GM23248 (cell line): Measurements from ENCODE around the gene IL1R1. TPM values are rescaled to one million over a fixed set of nuclear protein-coding genes. Genes with fewer than 3 reads are reported as not detected.

ENCODE experiments used
- DNase-seq: peaks from one replicate; pipeline ENCODE4 v3.0.0-alpha.2; 2015
- H2AFZ ChIP-seq: fragments of 200-600 bp; sonication (generic); 2 replicates; pipeline ENCODE4 v1.6.1; 2016; ENCODE audit warnings: antibody characterized with exemption
- H3F3A ChIP-seq: fragments of 200-600 bp; sonication (generic); 2 replicates; pipeline ENCODE4 v1.6.1; 2016; ENCODE audit warnings: mild to moderate bottlenecking, antibody characterized with exemption, mixed run types; ENCODE audit not compliant: insufficient read depth
- H3K27ac ChIP-seq: fragments of 200-600 bp; sonication (generic); 2 replicates; pipeline ENCODE4 v1.5.1; 2016; ENCODE audit warnings: mild to moderate bottlenecking
- H3K27me3 ChIP-seq: fragments of 200-600 bp; sonication (generic); replicated peaks from 2 replicates; pipeline ENCODE4 v1.6.1; 2016; ENCODE audit warnings: mild to moderate bottlenecking; ENCODE audit not compliant: insufficient read depth
- H3K36me3 ChIP-seq: fragments of 200-600 bp; sonication (generic); 2 replicates; pipeline ENCODE4 v1.6.1; 2016; ENCODE audit warnings: low read depth, mild to moderate bottlenecking
- H3K4me1 ChIP-seq: fragments of 200-600 bp; sonication (generic); 2 replicates; pipeline ENCODE4 v1.6.1; 2016; ENCODE audit warnings: mild to moderate bottlenecking; ENCODE audit not compliant: insufficient read depth
- H3K4me2 ChIP-seq: fragments of 200-600 bp; sonication (generic); one replicate; pipeline ENCODE4 v1.6.1; 2016; ENCODE audit warnings: mild to moderate bottlenecking; ENCODE audit not compliant: unreplicated experiment
- H3K4me3 ChIP-seq: fragments of 200-600 bp; sonication (generic); 2 replicates; pipeline ENCODE4 v1.5.1; 2016; ENCODE audit warnings: mild to moderate bottlenecking
- H3K79me2 ChIP-seq: fragments of 200-600 bp; sonication (generic); 2 replicates; pipeline ENCODE4 v1.6.1; 2016; ENCODE audit warnings: mild to moderate bottlenecking; ENCODE audit not compliant: insufficient read depth
- H3K9ac ChIP-seq: fragments of 200-600 bp; sonication (generic); 2 replicates; pipeline ENCODE4 v1.6.1; 2016; ENCODE audit warnings: mild to moderate bottlenecking
- H3K9me2 ChIP-seq: fragments of 200-600 bp; sonication (generic); 2 replicates; pipeline ENCODE4 v1.6.1; 2016; ENCODE audit warnings: mixed run types, mild to moderate bottlenecking, moderate library complexity; ENCODE audit not compliant: insufficient read depth
- H3K9me3 ChIP-seq: fragments of 200-600 bp; sonication (generic); one replicate; pipeline ENCODE4 v1.6.1; 2017; ENCODE audit warnings: low read depth
- H4K20me1 ChIP-seq: fragments of 200-600 bp; sonication (generic); 2 replicates; pipeline ENCODE4 v1.6.0; 2016; ENCODE audit not compliant: insufficient read depth
- EZH2 ChIP-seq: fragments of 200-600 bp; sonication (generic); IDR thresholded peaks from 2 replicates; pipeline ENCODE4 v1.6.1; 2018; ENCODE audit warnings: antibody characterized with exemption, mild to moderate bottlenecking; ENCODE audit not compliant: insufficient read depth, poor library complexity, severe bottlenecking
- EZH2phosphoT487 ChIP-seq: fragments of 200-600 bp; sonication (generic); IDR thresholded peaks from 2 replicates; pipeline ENCODE4 v1.6.1; 2018; ENCODE audit warnings: antibody characterized with exemption, moderate library complexity, mild to moderate bottlenecking, low read depth; ENCODE audit not compliant: insufficient read depth
- WGBS, 2 experiments: methylation state at CpG; one replicate each; pipeline ENCODE4 v1.1.6; 2015 to 2017; ENCODE audit warnings: low lambda C conversion rate in 2 of 2, low coverage in 1 of 2; ENCODE audit errors: missing lambda C conversion rate in 2 of 2; 5-methylcytosine and 5-hydroxymethylcytosine counted together
- in situ Hi-C: fragments of 300-500 bp; cut with MboI; formaldehyde crosslinking; loops from 2 replicates; pipeline ENCODE4 v1.15.0; 2020
- polyA plus RNA-seq: library from polyadenylated mRNA; unstranded; fragments of >200 nt; fragmentation: Nextera tagmentation; extraction: Ambion mirVana; gene quantifications from 2 replicates; pipeline ENCODE4 v1.2.1, GENCODE V29; 2016
- total RNA-seq: library from RNA; depleted of rRNA; stranded (reverse); fragments of >200 nt; shearing (Covaris generic); gene quantifications from 2 replicates; pipeline ENCODE4 v1.2.3, GENCODE V29; 2014

IL1R1 gene
- total and polyA plus RNA-seq, 2 experiments from 2014 or later, result 75.4 to 87.9 TPM

- in situ Hi-C loops, result no loop called here
- Histone ChIP-seq H3K36me3 (peaks cover 9% of the 10 kb centered on the region), H3K4me1 (peaks cover 61% of the 10 kb centered on the region), H3F3A (peaks cover 49% of the 10 kb centered on the region), H3K79me2 (peaks cover 95% of the 10 kb centered on the region), H3K4me3 (no peak overlapping the region), H3K27me3 (no peaks in the 10 kb centered on the region), H2AFZ (no peak overlapping the region), H3K9ac (peak overlapping the region; percentile 29; the same call in 1 of the 2 replicates), H3K9me3 (no peaks in the 10 kb centered on the region), H3K4me2 (peak overlapping the region; percentile 56), H4K20me1 (no peaks in the 10 kb centered on the region), H3K9me2 (no peaks in the 10 kb centered on the region), H3K27ac (peak overlapping the region; percentile 31; the same call in 1 of the 2 replicates)
- TF ChIP-seq EZH2 (no peak), EZH2phosphoT487 (no peak)
- WGBS, 2 experiments, result 31 to 33% methylated on average over 5 of the region's 5 CpGs
- DNase-seq, result no peak
These were observed 32.4 kb upstream of the IL1R1 start for GRCh38 chr2:102110171-102110570.

- TF ChIP-seq EZH2phosphoT487 (no peak), EZH2 (no peak)
- DNase-seq, result peak; percentile 61
- peak overlapping the region; percentile 31 for H3K27ac ChIP-seq
- H3K4me1 ChIP-seq, result peaks cover 56% of the 10 kb centered on the region
- H3K79me2 ChIP-seq, result peaks cover 95% of the 10 kb centered on the region
- WGBS, 2 experiments, result 18 to 22% methylated on average over 13 of the region's 13 CpGs
- H4K20me1 ChIP-seq, result no peaks in the 10 kb centered on the region
- peak overlapping the region; percentile 29 for H3K9ac ChIP-seq
- H2AFZ ChIP-seq, result 0 out of 2 replicates have a peak overlapping the region, but pooled peaks have one; percentile 22
- H3K9me3 ChIP-seq, result no peaks in the 10 kb centered on the region
- peaks cover 9% of the 10 kb centered on the region for H3K36me3 ChIP-seq
- no peaks in the 10 kb centered on the region for H3K27me3 ChIP-seq
- in situ Hi-C loops, result no loop called here
- peaks cover 44% of the 10 kb centered on the region for H3F3A ChIP-seq
- no peak overlapping the region for H3K4me3 ChIP-seq
- peak overlapping the region; percentile 56 for H3K4me2 ChIP-seq
- H3K9me2 ChIP-seq, result no peaks in the 10 kb centered on the region
These were observed 31.8 kb upstream of the IL1R1 start for GRCh38 chr2:102110596-102111334.

GRCh38 chr2:102111823-102112222 lies 30.7 kb upstream of the IL1R1 start:
- Histone ChIP-seq H3K4me2 (no peak overlapping the region), H3F3A (peaks cover 34% of the 10 kb centered on the region), H3K4me1 (peaks cover 49% of the 10 kb centered on the region), H3K9me2 (no peaks in the 10 kb centered on the region), H2AFZ (no peak overlapping the region), H3K27me3 (no peaks in the 10 kb centered on the region), H3K9ac (no peak overlapping the region), H3K9me3 (no peaks in the 10 kb centered on the region), H3K79me2 (peaks cover 95% of the 10 kb centered on the region), H3K36me3 (peaks cover 13% of the 10 kb centered on the region), H3K27ac (no peak overlapping the region), H3K4me3 (no peak overlapping the region), H4K20me1 (no peaks in the 10 kb centered on the region)
- WGBS, 2 experiments, result 81 to 88% methylated on average over 2 of the region's 2 CpGs
- no peak for DNase-seq
- no peak for TF ChIP-seq EZH2
- TF ChIP-seq EZH2phosphoT487, result no peak
- in situ Hi-C loops, result no loop called here

- Histone ChIP-seq H3K79me2 (peaks cover 96% of the 10 kb centered on the region), H4K20me1 (no peaks in the 10 kb centered on the region), H3K4me1 (peaks cover 49% of the 10 kb centered on the region), H3K27ac (no peak overlapping the region), H3K4me2 (no peak overlapping the region), H3K27me3 (no peaks in the 10 kb centered on the region), H3K4me3 (no peak overlapping the region), H3K36me3 (peaks cover 17% of the 10 kb centered on the region), H3K9me2 (no peaks in the 10 kb centered on the region), H3F3A (peaks cover 31% of the 10 kb centered on the region), H2AFZ (no peak overlapping the region), H3K9me3 (no peaks in the 10 kb centered on the region), H3K9ac (no peak overlapping the region)
- WGBS, 2 experiments, result 50 to 63% methylated on average over 1 of the region's 1 CpG
- DNase-seq, result no peak
- in situ Hi-C loops, result no loop called here
- TF ChIP-seq EZH2, result no peak
- TF ChIP-seq EZH2phosphoT487, result no peak
These were observed 30.3 kb upstream of the IL1R1 start for GRCh38 chr2:102112271-102112670.
